SK-N-SH (cell line): ENCODE results near the gene PNKD. TPM values are rescaled to one million over a fixed set of nuclear protein-coding genes. Genes with fewer than 3 reads are reported as not detected.

ENCODE experiments used
- CTCF ChIA-PET: fragments of 300-600, 350-600 bp; formaldehyde crosslinking; extraction: SDS; loops from one replicate; lab custom pipeline; 2021; lab: Yijun Ruan, JAX
- POLR2A ChIA-PET: fragments of 350-600 bp; sonication (Branson Sonifier 250); formaldehyde crosslinking; extraction: SDS; loops from one replicate; lab custom pipeline; 2020; ENCODE audit warnings: antibody characterized with exemption, inconsistent platforms; lab: Yijun Ruan, JAX
- DNase-seq: peaks from one replicate; pipeline ENCODE4 v3.0.0; 2012
- H2AFZ ChIP-seq: fragments of 200-600 bp; sonication (generic); 2 replicates; pipeline ENCODE4 v1.8.1; 2016; ENCODE audit warnings: antibody characterized with exemption, mild to moderate bottlenecking, low read depth
- H3F3A ChIP-seq: fragments of 200-600 bp; sonication (generic); replicated peaks from 2 replicates; pipeline ENCODE3; 2016; ENCODE audit warnings: antibody characterized with exemption, mild to moderate bottlenecking; ENCODE audit not compliant: insufficient read depth
- H3K27ac ChIP-seq, 2 experiments: fragments of 200-500 bp in 1 of 2; fragments of 200-600 bp in 1 of 2; sonication (Bioruptor generic) in 1 of 2; sonication (generic), shearing (Covaris generic) in 1 of 2; 2 replicates each; pipeline versions ENCODE4 v1.5.1 to v1.6.1; 2014 to 2016; ENCODE audit warnings: low read depth in 2 of 2, inconsistent platforms in 1 of 2, low read length in 1 of 2, mild to moderate bottlenecking in 1 of 2, mixed read lengths in 1 of 2
- H3K27me3 ChIP-seq: fragments of 200-600 bp; sonication (generic), shearing (Covaris generic); 2 replicates; pipeline ENCODE4 v1.6.1; 2016; ENCODE audit warnings: mixed run types; ENCODE audit not compliant: insufficient read depth
- H3K36me3 ChIP-seq, 2 experiments: fragments of 200-500 bp in 1 of 2; fragments of 200-600 bp in 1 of 2; sonication (Bioruptor generic) in 1 of 2; sonication (generic) in 1 of 2; replicated peaks in 1 of 2; 2 replicates each; pipeline versions ENCODE3 to v1.5.1; 2014 to 2016; ENCODE audit warnings: low read length in 1 of 2, mild to moderate bottlenecking in 1 of 2; ENCODE audit not compliant: insufficient read depth in 2 of 2, control insufficient read depth in 1 of 2
- H3K4me1 ChIP-seq, 2 experiments: fragments of 200-500 bp in 1 of 2; fragments of 200-600 bp in 1 of 2; sonication (Bioruptor generic) in 1 of 2; sonication (generic), shearing (Covaris generic) in 1 of 2; 2 replicates each; pipeline versions ENCODE4 v1.5.1 to v1.6.1; 2014 to 2016; ENCODE audit warnings: low read depth in 1 of 2, low read length in 1 of 2, mixed run types in 1 of 2; ENCODE audit not compliant: insufficient read depth in 2 of 2, control insufficient read depth in 1 of 2
- H3K4me2 ChIP-seq: fragments of 200-600 bp; sonication (generic), shearing (Covaris generic); 2 replicates; pipeline ENCODE4 v1.6.1; 2017; ENCODE audit warnings: mixed run types
- H3K4me3 ChIP-seq, 2 experiments: fragments of 200-500 bp in 1 of 2; fragments of 200-600 bp in 1 of 2; sonication (Bioruptor generic) in 1 of 2; sonication (generic), shearing (Covaris generic) in 1 of 2; 2 replicates each; pipeline versions ENCODE4 v1.5.1 to v1.8.1; 2014 to 2016; ENCODE audit warnings: low read depth in 2 of 2, inconsistent platforms in 1 of 2, low read length in 1 of 2, mild to moderate bottlenecking in 1 of 2, mixed read lengths in 1 of 2, moderate library complexity in 1 of 2
- H3K79me2 ChIP-seq: fragments of 200-600 bp; sonication (generic); 2 replicates; pipeline ENCODE4 v1.8.1; 2017; ENCODE audit warnings: mild to moderate bottlenecking; ENCODE audit not compliant: insufficient read depth
- H3K9ac ChIP-seq: fragments of 200-600 bp; sonication (generic); 2 replicates; pipeline ENCODE4 v1.6.1; 2017; ENCODE audit warnings: mixed run types
- H3K9me2 ChIP-seq: fragments of 200-600 bp; sonication (generic); 2 replicates; pipeline ENCODE4 v1.6.1; 2017; ENCODE audit warnings: mixed run types
- H3K9me3 ChIP-seq: fragments of 200-600 bp; sonication (generic); 2 replicates; pipeline ENCODE4 v1.6.1; 2017; ENCODE audit warnings: mixed run types, mild to moderate bottlenecking, moderate library complexity
- H4K20me1 ChIP-seq: fragments of 200-600 bp; sonication (generic); 2 replicates; pipeline ENCODE4 v1.6.1; 2017; ENCODE audit warnings: mild to moderate bottlenecking, mixed run types; ENCODE audit not compliant: insufficient read depth
- CHD2 ChIP-seq: fragments of 150-350 bp; IDR thresholded peaks from 2 replicates; pipeline ENCODE4 v1.6.1; 2018; ENCODE audit warnings: low read length; ENCODE audit not compliant: partially characterized antibody
- EZH2phosphoT487 ChIP-seq: fragments of 200-600 bp; sonication (generic); IDR thresholded peaks from 2 replicates; pipeline ENCODE4 v1.6.1; 2017; ENCODE audit warnings: low read depth, mixed run types, mild to moderate bottlenecking, antibody characterized with exemption, moderate library complexity, borderline replicate concordance
- FOXJ3 ChIP-seq: sonication (generic); formaldehyde crosslinking; IDR thresholded peaks from 2 replicates; pipeline ENCODE4 v1.5.1; 2020; ENCODE audit warnings: mild to moderate bottlenecking, missing genetic modification reagents
- GABPA ChIP-seq: IDR thresholded peaks from 2 replicates; pipeline ENCODE4 v1.4.0; 2012; ENCODE audit warnings: low read depth, mild to moderate bottlenecking
- GATA2 ChIP-seq: sonication (generic); formaldehyde crosslinking; IDR thresholded peaks from 2 replicates; pipeline ENCODE4 v1.5.0; 2020; ENCODE audit warnings: mild to moderate bottlenecking, missing genetic modification reagents
- MEF2A ChIP-seq: IDR thresholded peaks from 2 replicates; pipeline ENCODE4 v1.4.0; 2012; ENCODE audit warnings: low read depth, borderline replicate concordance
- MXI1 ChIP-seq: IDR thresholded peaks from 2 replicates; pipeline ENCODE4 v1.6.1; 2012; ENCODE audit warnings: mild to moderate bottlenecking, low read depth, low read length, improper control_type of control experiment
- POLR2AphosphoS5 ChIP-seq: IDR thresholded peaks from 2 replicates; pipeline ENCODE4 v1.6.1; 2012; ENCODE audit warnings: low read depth, low read length
- TCF12 ChIP-seq: IDR thresholded peaks from 2 replicates; pipeline ENCODE4 v1.4.0; 2012
- YY1 ChIP-seq: IDR thresholded peaks from 2 replicates; pipeline ENCODE4 v1.4.0; 2012; ENCODE audit warnings: low read depth, mild to moderate bottlenecking
- WGBS: methylation state at CpG from one replicate; pipeline ENCODE4 v1.1.6; 2017; ENCODE audit warnings: low lambda C conversion rate; 5-methylcytosine and 5-hydroxymethylcytosine counted together
- polyA plus RNA-seq, 3 experiments: library from polyadenylated mRNA; depleted of rRNA; stranded (reverse); fragments of >200 nt; gene quantifications; 2 replicates each; pipeline ENCODE4 v1.2.3, GENCODE V29; 2012
- TF ChIP-seq, protein P1 (sequence below): IDR thresholded peaks from 2 replicates; pipeline ENCODE4 v1.4.0; 2012; ENCODE audit warnings: low read depth, borderline replicate concordance
- TF ChIP-seq, protein P2 (sequence below): IDR thresholded peaks from 2 replicates; pipeline ENCODE4 v1.4.0; 2012; ENCODE audit warnings: low read depth
- TF ChIP-seq, protein P3 (sequence below): IDR thresholded peaks from 2 replicates; pipeline ENCODE4; 2012
- TF ChIP-seq, protein P4 (sequence below): fragments of 150-350 bp; IDR thresholded peaks from 2 replicates; pipeline ENCODE4 v1.6.1; 2017; ENCODE audit warnings: antibody characterized with exemption, low read length, low read depth, borderline replicate concordance
- TF ChIP-seq, protein P5 (sequence below): fragments of 150-350 bp; IDR thresholded peaks from 2 replicates; pipeline ENCODE4 v1.6.1; 2016; ENCODE audit warnings: mild to moderate bottlenecking, low read depth, low read length

PNKD gene
- polyA plus RNA-seq, 1 of the 3 experiments (the other 2 are of a cell fraction) = 101 TPM

DNA sequence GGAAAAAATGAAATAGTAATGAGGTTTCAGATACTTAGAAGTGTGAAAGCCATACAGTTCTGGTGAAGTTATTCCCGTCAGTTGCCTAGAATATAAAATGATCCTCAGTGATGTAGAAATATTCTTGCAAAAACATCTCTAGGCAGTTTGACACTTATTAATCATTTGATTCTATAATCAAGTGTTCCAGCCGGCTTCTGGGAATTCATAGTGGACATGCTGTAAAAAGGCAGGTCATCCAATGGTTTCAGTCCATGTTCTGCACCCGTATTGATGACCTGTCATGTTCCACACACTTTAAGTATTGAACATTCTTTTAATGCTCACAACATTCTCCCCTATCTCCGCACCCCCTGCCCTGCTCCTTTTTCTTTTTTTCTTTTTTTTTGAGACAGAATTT is 33.5 kb upstream of the PNKD start:
- H4K20me1 ChIP-seq = no peaks in the 10 kb centered on the region
- no peak overlapping the region for H2AFZ ChIP-seq
- POLR2A ChIA-PET = no interaction called here
- no peaks in the 10 kb centered on the region for H3K27me3 ChIP-seq
- peaks cover 13% of the 10 kb centered on the region for H3F3A ChIP-seq
- no peaks in the 10 kb centered on the region for H3K9me2 ChIP-seq
- no peak for DNase-seq
- CTCF ChIA-PET = no interaction called here
- WGBS = 95% methylated on average over 4 of the region's 4 CpGs
- no peak overlapping the region for H3K4me2 ChIP-seq
- H3K9me3 ChIP-seq = no peaks in the 10 kb centered on the region
- TF ChIP-seq, protein P1, sequence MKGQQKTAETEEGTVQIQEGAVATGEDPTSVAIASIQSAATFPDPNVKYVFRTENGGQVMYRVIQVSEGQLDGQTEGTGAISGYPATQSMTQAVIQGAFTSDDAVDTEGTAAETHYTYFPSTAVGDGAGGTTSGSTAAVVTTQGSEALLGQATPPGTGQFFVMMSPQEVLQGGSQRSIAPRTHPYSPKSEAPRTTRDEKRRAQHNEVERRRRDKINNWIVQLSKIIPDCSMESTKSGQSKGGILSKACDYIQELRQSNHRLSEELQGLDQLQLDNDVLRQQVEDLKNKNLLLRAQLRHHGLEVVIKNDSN = no peak
- H3K36me3 ChIP-seq = peaks cover 64 to 98% of the 10 kb centered on the region in 2 experiments
- H3K4me3 ChIP-seq = no peak overlapping the region
- H3K79me2 ChIP-seq = peaks cover 84% of the 10 kb centered on the region
- no peak overlapping the region for H3K9ac ChIP-seq
- no peak overlapping the region for H3K27ac ChIP-seq
- H3K4me1 ChIP-seq = no peaks in the 10 kb centered on the region

DNA sequence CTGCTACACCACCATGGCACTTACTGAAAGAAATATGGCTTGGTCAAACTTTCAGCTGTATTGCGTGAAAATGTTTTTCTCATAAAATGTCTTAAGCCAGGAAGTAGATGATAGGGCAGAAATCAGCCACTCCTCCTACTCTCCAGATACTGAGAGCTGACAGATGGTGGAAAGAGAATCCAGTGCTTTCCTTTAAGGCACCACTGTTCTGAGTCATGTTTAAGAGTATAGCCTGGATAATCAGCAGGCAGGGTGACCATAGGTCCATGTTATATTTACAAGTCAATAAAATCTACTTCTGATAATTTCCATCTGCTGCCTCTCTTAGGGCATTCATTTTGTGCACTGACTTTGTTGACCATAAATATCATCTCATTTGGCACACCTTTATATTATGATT is 31.4 kb upstream of the PNKD start:
- 100% methylated on average over 1 of the region's 1 CpG for WGBS
- Histone ChIP-seq H3K79me2 (peaks cover 85% of the 10 kb centered on the region), H2AFZ (no peak overlapping the region)
- TF ChIP-seq YY1 (no peak), POLR2AphosphoS5 (no peak)
- TF ChIP-seq, all 33 proteins: peak for 0
- H3K27me3 ChIP-seq = no peaks in the 10 kb centered on the region
- no peak overlapping the region for H3K27ac ChIP-seq
- H3K4me1 ChIP-seq = no peaks in the 10 kb centered on the region
- ChIA-PET CTCF (interaction anchor here (0.8 kb wide), 1 partner anchor 11 kb away, joined by 3 read pairs; no protein-coding TSS in a partner anchor), POLR2A (no interaction called here)
- DNase-seq = no peak
- no peaks in the 10 kb centered on the region for H3K9me3 ChIP-seq
- H3K4me3 ChIP-seq = no peak overlapping the region
- no peaks in the 10 kb centered on the region for H3K9me2 ChIP-seq
- no peak overlapping the region for H3K4me2 ChIP-seq
- H3K9ac ChIP-seq = no peak overlapping the region
- H3K36me3 ChIP-seq = peaks cover 73 to 98% of the 10 kb centered on the region in 2 experiments
- H4K20me1 ChIP-seq = 0 out of 2 replicates have a peak, but pooled peaks cover 3% of the 10 kb centered on the region
- peaks cover 13% of the 10 kb centered on the region for H3F3A ChIP-seq

DNA sequence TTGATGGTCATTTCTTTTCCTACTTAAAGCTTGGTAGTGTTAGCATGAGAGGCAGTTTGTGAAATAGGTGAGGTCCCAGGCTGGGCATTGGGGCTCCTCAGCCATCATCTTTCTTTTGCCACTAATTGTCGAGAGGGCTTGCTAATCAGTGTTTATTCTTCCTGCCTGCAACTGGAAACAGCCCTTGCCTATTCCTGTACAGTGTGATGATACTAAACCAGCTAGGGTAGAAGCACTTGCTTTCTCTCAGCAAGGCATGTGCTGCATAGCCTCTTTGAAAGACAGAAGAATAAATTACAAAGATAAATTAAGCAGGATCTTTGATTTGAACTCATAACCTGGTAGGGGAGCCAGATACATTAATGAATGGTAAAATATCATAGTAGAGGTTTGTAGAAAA is 26.1 kb upstream of the PNKD start:
- H3K79me2 ChIP-seq = peaks cover 78% of the 10 kb centered on the region
- H3K36me3 ChIP-seq = peaks cover 76 to 97% of the 10 kb centered on the region in 2 experiments
- no peak overlapping the region for H3K27ac ChIP-seq
- ChIA-PET POLR2A (no interaction called here), CTCF (interaction anchor here (1.1 to 5.7 kb wide), 3 partner anchors 14 to 26 kb away, joined by 4 to 34 read pairs (median 4); partner anchors contain the start of genes AAMP and PNKD)
- DNase-seq = no peak
- H2AFZ ChIP-seq = no peak overlapping the region
- no peaks in the 10 kb centered on the region for H3K27me3 ChIP-seq
- no peak overlapping the region for H3K4me2 ChIP-seq
- peaks cover 7% of the 10 kb centered on the region for H3F3A ChIP-seq
- no peak overlapping the region for H3K9ac ChIP-seq
- H3K9me3 ChIP-seq = no peaks in the 10 kb centered on the region
- H3K4me1 ChIP-seq = no peaks in the 10 kb centered on the region
- no peaks in the 10 kb centered on the region for H3K9me2 ChIP-seq
- H4K20me1 ChIP-seq = 0 out of 2 replicates have a peak, but pooled peaks cover 7% of the 10 kb centered on the region
- TF ChIP-seq GABPA (no peak), MXI1 (no peak), TCF12 (no peak), EZH2phosphoT487 (no peak), CHD2 (no peak), MEF2A (no peak), GATA2 (CRISPR knock-in tag) (no peak), FOXJ3 (CRISPR knock-in tag) (no peak)
- TF ChIP-seq, protein P2, sequence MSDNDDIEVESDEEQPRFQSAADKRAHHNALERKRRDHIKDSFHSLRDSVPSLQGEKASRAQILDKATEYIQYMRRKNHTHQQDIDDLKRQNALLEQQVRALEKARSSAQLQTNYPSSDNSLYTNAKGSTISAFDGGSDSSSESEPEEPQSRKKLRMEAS = no peak
- TF ChIP-seq, protein P3, sequence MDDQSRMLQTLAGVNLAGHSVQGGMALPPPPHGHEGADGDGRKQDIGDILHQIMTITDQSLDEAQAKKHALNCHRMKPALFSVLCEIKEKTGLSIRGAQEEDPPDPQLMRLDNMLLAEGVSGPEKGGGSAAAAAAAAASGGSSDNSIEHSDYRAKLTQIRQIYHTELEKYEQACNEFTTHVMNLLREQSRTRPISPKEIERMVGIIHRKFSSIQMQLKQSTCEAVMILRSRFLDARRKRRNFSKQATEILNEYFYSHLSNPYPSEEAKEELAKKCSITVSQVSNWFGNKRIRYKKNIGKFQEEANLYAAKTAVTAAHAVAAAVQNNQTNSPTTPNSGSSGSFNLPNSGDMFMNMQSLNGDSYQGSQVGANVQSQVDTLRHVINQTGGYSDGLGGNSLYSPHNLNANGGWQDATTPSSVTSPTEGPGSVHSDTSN = no peak
- TF ChIP-seq, protein P4, sequence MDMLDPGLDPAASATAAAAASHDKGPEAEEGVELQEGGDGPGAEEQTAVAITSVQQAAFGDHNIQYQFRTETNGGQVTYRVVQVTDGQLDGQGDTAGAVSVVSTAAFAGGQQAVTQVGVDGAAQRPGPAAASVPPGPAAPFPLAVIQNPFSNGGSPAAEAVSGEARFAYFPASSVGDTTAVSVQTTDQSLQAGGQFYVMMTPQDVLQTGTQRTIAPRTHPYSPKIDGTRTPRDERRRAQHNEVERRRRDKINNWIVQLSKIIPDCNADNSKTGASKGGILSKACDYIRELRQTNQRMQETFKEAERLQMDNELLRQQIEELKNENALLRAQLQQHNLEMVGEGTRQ = no peak
- TF ChIP-seq, protein P5, sequence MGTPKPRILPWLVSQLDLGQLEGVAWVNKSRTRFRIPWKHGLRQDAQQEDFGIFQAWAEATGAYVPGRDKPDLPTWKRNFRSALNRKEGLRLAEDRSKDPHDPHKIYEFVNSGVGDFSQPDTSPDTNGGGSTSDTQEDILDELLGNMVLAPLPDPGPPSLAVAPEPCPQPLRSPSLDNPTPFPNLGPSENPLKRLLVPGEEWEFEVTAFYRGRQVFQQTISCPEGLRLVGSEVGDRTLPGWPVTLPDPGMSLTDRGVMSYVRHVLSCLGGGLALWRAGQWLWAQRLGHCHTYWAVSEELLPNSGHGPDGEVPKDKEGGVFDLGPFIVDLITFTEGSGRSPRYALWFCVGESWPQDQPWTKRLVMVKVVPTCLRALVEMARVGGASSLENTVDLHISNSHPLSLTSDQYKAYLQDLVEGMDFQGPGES = no peak
- 100% methylated on average over 1 of the region's 1 CpG for WGBS
- no peak overlapping the region for H3K4me3 ChIP-seq
